ENCODE results near the gene ANKRD37.

ANKRD37 gene

DNA sequence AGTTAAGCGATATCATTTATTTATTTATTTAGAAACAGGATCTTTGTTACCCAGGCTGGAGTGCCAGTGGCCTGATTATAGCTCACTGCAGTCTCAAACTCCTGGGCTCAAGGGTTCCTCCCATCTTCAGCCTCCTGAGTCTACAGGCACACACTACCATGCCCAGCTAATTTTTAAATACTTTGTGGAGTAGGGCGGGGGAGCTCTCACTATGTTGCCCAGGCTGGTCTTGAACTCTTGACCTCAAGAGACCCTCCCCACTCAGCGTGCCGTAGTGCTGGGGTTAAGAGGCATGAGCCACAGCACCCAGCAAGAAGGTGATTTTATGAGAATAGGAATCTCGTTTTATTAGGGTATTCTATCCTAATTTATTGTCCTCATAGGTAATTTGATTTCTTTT is 33.0 kb downstream of the ANKRD37 start:
- TF ChIP-seq, protein P1, sequence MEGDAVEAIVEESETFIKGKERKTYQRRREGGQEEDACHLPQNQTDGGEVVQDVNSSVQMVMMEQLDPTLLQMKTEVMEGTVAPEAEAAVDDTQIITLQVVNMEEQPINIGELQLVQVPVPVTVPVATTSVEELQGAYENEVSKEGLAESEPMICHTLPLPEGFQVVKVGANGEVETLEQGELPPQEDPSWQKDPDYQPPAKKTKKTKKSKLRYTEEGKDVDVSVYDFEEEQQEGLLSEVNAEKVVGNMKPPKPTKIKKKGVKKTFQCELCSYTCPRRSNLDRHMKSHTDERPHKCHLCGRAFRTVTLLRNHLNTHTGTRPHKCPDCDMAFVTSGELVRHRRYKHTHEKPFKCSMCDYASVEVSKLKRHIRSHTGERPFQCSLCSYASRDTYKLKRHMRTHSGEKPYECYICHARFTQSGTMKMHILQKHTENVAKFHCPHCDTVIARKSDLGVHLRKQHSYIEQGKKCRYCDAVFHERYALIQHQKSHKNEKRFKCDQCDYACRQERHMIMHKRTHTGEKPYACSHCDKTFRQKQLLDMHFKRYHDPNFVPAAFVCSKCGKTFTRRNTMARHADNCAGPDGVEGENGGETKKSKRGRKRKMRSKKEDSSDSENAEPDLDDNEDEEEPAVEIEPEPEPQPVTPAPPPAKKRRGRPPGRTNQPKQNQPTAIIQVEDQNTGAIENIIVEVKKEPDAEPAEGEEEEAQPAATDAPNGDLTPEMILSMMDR (IDR thresholded peaks at IDR 0.05), result no peak
- no peak overlapping the region for H3K27ac ChIP-seq
- intact Hi-C loops (cut with DNase I; ENCODE audit: low total_unique reads), result no loop called here
- H3K36me3 ChIP-seq, result no peaks in the 10 kb centered on the region
- peaks cover 0 to 4% (median 3%) of the 10 kb centered on the region in 4 donors for H3K4me1 ChIP-seq
- no peak overlapping the region for H3K4me3 ChIP-seq
- DNase-seq, result no peak
- no peaks in the 10 kb centered on the region for H3K27me3 ChIP-seq
- no peaks in the 10 kb centered on the region for H3K9me3 ChIP-seq

DNA sequence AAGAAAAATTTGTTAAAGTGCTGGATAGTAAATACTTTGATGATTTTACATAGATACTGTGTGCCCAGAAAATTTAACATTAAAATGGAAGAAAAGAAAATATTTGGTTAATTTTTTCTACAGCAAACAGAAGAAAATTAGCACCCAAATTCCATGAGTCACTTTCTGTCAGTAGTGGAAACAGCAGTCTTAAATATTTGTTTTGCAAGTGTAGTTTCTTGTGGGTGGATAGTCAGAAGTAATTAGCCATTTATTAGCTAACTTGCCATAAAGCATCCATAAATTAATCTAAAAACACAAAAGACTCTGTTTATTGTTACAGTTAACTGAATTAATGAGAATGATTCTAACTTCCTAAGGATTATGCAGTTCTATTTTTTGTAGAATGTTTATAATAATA is 38.8 kb downstream of the ANKRD37 start:
- H3K27ac ChIP-seq, result no peak overlapping the region
- intact Hi-C loops (cut with DNase I; ENCODE audit: low total_unique reads), result no loop called here
- DNase-seq, result no peak
- TF ChIP-seq, protein P1 (IDR thresholded peaks at IDR 0.05), result no peak
- H3K9me3 ChIP-seq, result no peaks in the 10 kb centered on the region
- H3K36me3 ChIP-seq, result no peaks in the 10 kb centered on the region
- no peaks in the 10 kb centered on the region for H3K4me1 ChIP-seq
- H3K4me3 ChIP-seq, result no peak overlapping the region
- H3K27me3 ChIP-seq, result no peaks in the 10 kb centered on the region

DNA sequence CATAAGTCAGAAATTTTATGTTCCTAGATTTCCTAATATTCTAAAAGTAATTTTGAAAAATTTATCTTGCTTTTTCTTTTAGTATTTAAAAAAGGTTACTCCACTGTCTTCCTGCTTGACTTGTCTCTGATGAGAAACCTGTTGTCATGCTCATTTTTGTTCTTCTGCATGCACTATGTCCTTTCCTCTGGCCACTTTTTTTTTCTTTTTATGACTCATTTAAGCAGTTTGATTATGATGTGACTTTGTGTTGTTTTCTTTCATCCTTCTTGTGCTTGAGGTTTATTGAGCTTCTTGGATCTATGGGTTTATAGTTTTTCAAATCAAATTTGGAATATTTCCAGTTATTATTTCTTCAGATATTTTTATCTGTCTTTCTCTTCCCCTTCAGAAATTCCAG is 41.2 kb downstream of the ANKRD37 start:
- Histone ChIP-seq H3K36me3 (no peaks in the 10 kb centered on the region), H3K4me1 (no peaks in the 10 kb centered on the region), H3K27ac (no peak overlapping the region), H3K4me3 (no peak overlapping the region), H3K27me3 (no peaks in the 10 kb centered on the region), H3K9me3 (no peaks in the 10 kb centered on the region)
- TF ChIP-seq, protein P1 (IDR thresholded peaks at IDR 0.05), result no peak
- DNase-seq, result no peak
- intact Hi-C loops (cut with DNase I; ENCODE audit: low total_unique reads), result no loop called here

DNA sequence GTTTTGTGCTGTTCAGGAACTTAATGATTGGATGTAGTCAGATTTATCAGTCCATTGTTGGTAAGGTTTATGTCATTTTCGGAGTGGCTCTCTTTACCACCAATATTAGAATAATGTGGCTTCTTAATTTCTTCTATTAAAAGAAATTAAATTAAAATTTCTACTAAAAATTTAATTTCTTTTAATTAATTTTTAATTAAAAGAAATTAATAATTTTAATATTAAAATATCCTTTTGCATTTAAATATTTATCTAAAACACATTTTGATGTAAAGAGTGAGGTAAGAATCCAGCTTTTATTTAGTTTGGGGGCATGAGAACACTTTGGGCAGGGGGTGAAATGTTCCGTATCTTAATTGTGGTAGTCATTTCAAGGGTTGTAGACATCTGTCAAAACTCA is 44.8 kb downstream of the ANKRD37 start:
- H3K27ac ChIP-seq, result no peak overlapping the region
- TF ChIP-seq, protein P1 (IDR thresholded peaks at IDR 0.05), result no peak
- no peaks in the 10 kb centered on the region for H3K27me3 ChIP-seq
- H3K4me1 ChIP-seq, result no peaks in the 10 kb centered on the region
- no peaks in the 10 kb centered on the region for H3K36me3 ChIP-seq
- H3K4me3 ChIP-seq, result no peak overlapping the region
- no peaks in the 10 kb centered on the region for H3K9me3 ChIP-seq
- intact Hi-C loops (cut with DNase I; ENCODE audit: low total_unique reads), result no loop called here
- no peak for DNase-seq

DNA sequence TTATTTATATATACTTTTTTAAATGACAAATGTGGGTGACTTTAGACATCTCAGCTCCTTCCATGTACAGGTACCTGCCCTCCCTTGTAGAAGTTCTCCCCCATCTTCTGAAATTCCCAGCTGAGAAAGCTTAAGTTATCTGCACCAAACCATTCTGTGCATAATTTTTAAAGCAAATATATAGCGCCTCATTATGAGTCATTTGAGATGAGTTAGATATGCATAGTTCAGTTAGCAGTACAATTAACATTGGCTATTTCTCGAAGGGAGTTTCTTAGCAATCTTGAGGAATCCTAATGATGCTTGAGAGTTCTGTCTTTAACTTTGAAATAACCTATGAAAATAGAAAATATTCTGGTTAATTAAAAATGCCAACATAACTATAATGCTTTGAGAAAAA is 48.6 kb downstream of the ANKRD37 start:
- Histone ChIP-seq H3K36me3 (no peaks in the 10 kb centered on the region), H3K9me3 (no peaks in the 10 kb centered on the region), H3K27ac (no peak overlapping the region), H3K4me3 (no peak overlapping the region), H3K27me3 (no peaks in the 10 kb centered on the region), H3K4me1 (no peaks in the 10 kb centered on the region)
- intact Hi-C loops (cut with DNase I; ENCODE audit: low total_unique reads), result no loop called here
- no peak for DNase-seq
- TF ChIP-seq, protein P1 (IDR thresholded peaks at IDR 0.05), result no peak
